IMR-90 (cell line): ENCODE measurements around the gene BTNL3. TPM values are rescaled to one million over a fixed set of nuclear protein-coding genes. Genes with fewer than 3 reads are reported as not detected.

Experiments used
- ATAC-seq: fragments of 200-7000 bp; cut with Tn5 transposase; 2 replicates; pipeline ENCODE4 v1.9.1; 2020; ENCODE audit warnings: low read depth, mild to moderate bottlenecking, moderate library complexity
- BruUV-seq: library from RNA; stranded (reverse); fragments of 400-500 nt; replicated peaks from 2 replicates; lab custom pipeline; 2021; lab: Mats Ljungman, UMichigan
- CTCF ChIA-PET: fragments of 300-600 bp; formaldehyde crosslinking; extraction: SDS; loops from one replicate; lab custom pipeline; 2021; ENCODE audit warnings: antibody characterized with exemption; lab: Yijun Ruan, JAX
- POLR2A ChIA-PET: fragments of 300-600 bp; sonication (Branson Sonifier 250); formaldehyde crosslinking; loops from one replicate; lab custom pipeline; 2022; ENCODE audit warnings: antibody characterized with exemption; ENCODE audit not compliant: unreplicated experiment; lab: Charles Lee
- DNase-seq: peaks from one replicate; pipeline ENCODE4 v3.0.0; 2013
- H2AFZ ChIP-seq: replicated peaks from 2 replicates; pipeline ENCODE3; 2013; ENCODE audit warnings: low read length, mild to moderate bottlenecking; ENCODE audit not compliant: poor library complexity
- H2AK5ac ChIP-seq: 2 replicates; pipeline ENCODE4 v1.6.1; 2013; ENCODE audit warnings: low read depth, low read length, inconsistent platforms
- H2AK9ac ChIP-seq: replicated peaks from 2 replicates; pipeline ENCODE3; 2013; ENCODE audit warnings: mild to moderate bottlenecking, low read depth, low read length, moderate library complexity; ENCODE audit not compliant: poor library complexity
- H2BK120ac ChIP-seq: 2 replicates; pipeline ENCODE4 v1.6.1; 2013; ENCODE audit warnings: low read depth, low read length, inconsistent platforms
- H2BK15ac ChIP-seq: 3 replicates; pipeline ENCODE4 v1.6.1; 2013; ENCODE audit warnings: low read depth, low read length, inconsistent platforms
- H2BK20ac ChIP-seq: 2 replicates; pipeline ENCODE4 v1.6.1; 2013; ENCODE audit warnings: low read depth, mild to moderate bottlenecking, inconsistent platforms, low read length, moderate library complexity
- H2BK5ac ChIP-seq: 2 replicates; pipeline ENCODE4 v1.6.1; 2013; ENCODE audit warnings: mild to moderate bottlenecking, low read depth, low read length, inconsistent platforms; ENCODE audit not compliant: poor library complexity, severe bottlenecking
- H3K14ac ChIP-seq: replicated peaks from 2 replicates; pipeline ENCODE4 v1.6.1; 2013; ENCODE audit warnings: low read depth, low read length, inconsistent platforms
- H3K18ac ChIP-seq: 2 replicates; pipeline ENCODE4 v1.6.1; 2013; ENCODE audit warnings: low read depth, low read length, control low read depth
- H3K23ac ChIP-seq: 2 replicates; pipeline ENCODE4 v1.6.1; 2013; ENCODE audit warnings: low read depth, low read length, inconsistent platforms
- H3K27ac ChIP-seq: 2 replicates; pipeline ENCODE4 v1.5.1; 2013; ENCODE audit warnings: mild to moderate bottlenecking, control low read depth, low read length; ENCODE audit not compliant: insufficient read depth
- H3K27me3 ChIP-seq: 2 replicates; pipeline ENCODE4 v1.6.1; 2013; ENCODE audit warnings: low read length; ENCODE audit not compliant: control insufficient read depth, insufficient read depth
- H3K36me3 ChIP-seq: 2 replicates; pipeline ENCODE4 v1.6.1; 2013; ENCODE audit warnings: low read length, mixed read lengths; ENCODE audit not compliant: control insufficient read depth, insufficient read depth
- H3K4ac ChIP-seq: 2 replicates; pipeline ENCODE4 v1.6.1; 2013; ENCODE audit warnings: low read depth, low read length, inconsistent platforms
- H3K4me1 ChIP-seq: 2 replicates; pipeline ENCODE4 v1.6.1; 2013; ENCODE audit warnings: low read length, mixed read lengths; ENCODE audit not compliant: control insufficient read depth, insufficient read depth
- H3K4me2 ChIP-seq: 2 replicates; pipeline ENCODE4 v1.6.1; 2013; ENCODE audit warnings: low read depth, mild to moderate bottlenecking, control low read depth, low read length, moderate library complexity
- H3K4me3 ChIP-seq: 2 replicates; pipeline ENCODE4 v1.5.1; 2013; ENCODE audit warnings: low read depth, mild to moderate bottlenecking, control low read depth, low read length, moderate library complexity; ENCODE audit not compliant: insufficient read depth
- H3K56ac ChIP-seq: 2 replicates; pipeline ENCODE4 v1.6.1; 2013; ENCODE audit warnings: low read length, inconsistent platforms; ENCODE audit not compliant: insufficient read depth; ENCODE audit errors: extremely low read depth
- H3K79me1 ChIP-seq, 2 experiments: 2 replicates each; pipeline ENCODE4 v1.6.1; 2013; ENCODE audit warnings: low read length in 2 of 2, inconsistent platforms in 1 of 2, low read depth in 1 of 2
- H3K9ac ChIP-seq: 2 replicates; pipeline ENCODE4 v1.6.1; 2013; ENCODE audit warnings: low read depth, low read length, control low read depth
- H3K9me1 ChIP-seq: 2 replicates; pipeline ENCODE4 v1.6.1; 2013; ENCODE audit warnings: low read length, inconsistent platforms; ENCODE audit not compliant: insufficient read depth
- H3K9me3 ChIP-seq: 2 replicates; pipeline ENCODE4 v1.6.1; 2013; ENCODE audit warnings: low read length; ENCODE audit not compliant: control insufficient read depth, insufficient read depth
- H4K20me1 ChIP-seq: 2 replicates; pipeline ENCODE4 v1.6.1; 2013; ENCODE audit warnings: low read length, inconsistent platforms; ENCODE audit not compliant: insufficient read depth
- H4K5ac ChIP-seq: 2 replicates; pipeline ENCODE4 v1.6.1; 2013; ENCODE audit warnings: mild to moderate bottlenecking, low read depth, low read length, control low read depth
- H4K8ac ChIP-seq, 2 experiments: 2 replicates each; pipeline ENCODE4 v1.6.1; 2013; ENCODE audit warnings: low read depth in 2 of 2, low read length in 2 of 2, control low read depth in 1 of 2, inconsistent platforms in 1 of 2
- H4K91ac ChIP-seq: 2 replicates; pipeline ENCODE4 v1.6.1; 2013; ENCODE audit warnings: low read depth, low read length, inconsistent platforms; ENCODE audit not compliant: insufficient read depth
- BHLHE40 ChIP-seq: fragments of 150-350 bp; IDR thresholded peaks from 2 replicates; pipeline ENCODE4 v1.6.1; 2016; ENCODE audit warnings: mild to moderate bottlenecking, low read depth, low read length
- CEBPB ChIP-seq: IDR thresholded peaks from 2 replicates; pipeline ENCODE4 v1.6.1; 2012; ENCODE audit warnings: low read depth, low read length, improper control_type of control experiment
- CHD1 ChIP-seq: IDR thresholded peaks from 2 replicates; pipeline ENCODE4 v1.6.1; 2012; ENCODE audit warnings: low read depth, low read length, improper control_type of control experiment
- CTCF ChIP-seq: conservative IDR thresholded peaks from 2 replicates; pipeline ENCODE4 v1.5.1; 2012; ENCODE audit warnings: mild to moderate bottlenecking, low read depth, low read length, improper control_type of control experiment
- FOS ChIP-seq: fragments of 150-350 bp; IDR thresholded peaks from 2 replicates; pipeline ENCODE4 v1.6.1; 2016; ENCODE audit warnings: low read depth, low read length
- MAFK ChIP-seq: IDR thresholded peaks from 2 replicates; pipeline ENCODE4 v1.6.1; 2012; ENCODE audit warnings: low read depth, low read length, improper control_type of control experiment
- MAZ ChIP-seq: IDR thresholded peaks from 2 replicates; pipeline ENCODE4 v1.6.1; 2012; ENCODE audit warnings: low read depth, mild to moderate bottlenecking, low read length, improper control_type of control experiment, moderate library complexity, borderline replicate concordance
- MXI1 ChIP-seq: IDR thresholded peaks from 2 replicates; pipeline ENCODE4 v1.6.1; 2012; ENCODE audit warnings: low read depth, mild to moderate bottlenecking, low read length, moderate library complexity, borderline replicate concordance
- NFE2L2 ChIP-seq: fragments of 150-350 bp; IDR thresholded peaks from 2 replicates; pipeline ENCODE4 v1.6.1; 2016; ENCODE audit warnings: low read depth, mild to moderate bottlenecking, low read length
- POLR2A ChIP-seq: IDR thresholded peaks from 2 replicates; pipeline ENCODE4 v1.6.1; 2012; ENCODE audit warnings: mild to moderate bottlenecking, low read depth, low read length
- RAD21 ChIP-seq: IDR thresholded peaks from 2 replicates; pipeline ENCODE4 v1.6.1; 2012; ENCODE audit warnings: low read length, improper control_type of control experiment
- RCOR1 ChIP-seq: IDR thresholded peaks from 2 replicates; pipeline ENCODE4 v1.6.1; 2012; ENCODE audit warnings: mild to moderate bottlenecking, low read length, improper control_type of control experiment; ENCODE audit not compliant: insufficient replicate concordance
- RFX5 ChIP-seq: IDR thresholded peaks from 2 replicates; pipeline ENCODE4 v1.8.0; 2012; ENCODE audit warnings: low read depth, mild to moderate bottlenecking, low read length, moderate library complexity
- SMC3 ChIP-seq: fragments of 150-350 bp; IDR thresholded peaks from 2 replicates; pipeline ENCODE4 v1.6.1; 2016; ENCODE audit warnings: low read depth, mild to moderate bottlenecking, antibody characterized with exemption, low read length, moderate library complexity
- USF2 ChIP-seq: fragments of 150-350 bp; IDR thresholded peaks from 2 replicates; pipeline ENCODE4 v1.6.1; 2017; ENCODE audit warnings: mild to moderate bottlenecking, antibody characterized with exemption, low read length, low read depth
- WGBS, 2 experiments: methylation state at CpG; one replicate each; pipeline versions ENCODE4 v1.1.5 to v1.1.7; 2013; ENCODE audit warnings: missing lambda C conversion rate in 2 of 2; ENCODE audit not compliant: insufficient read length in 1 of 2; ENCODE audit errors: extremely low coverage in 2 of 2; 5-methylcytosine and 5-hydroxymethylcytosine counted together
- dilution Hi-C: fragments of 300-500 bp; cut with HindIII; formaldehyde crosslinking; loops from one replicate; pipeline ENCODE4 v1.14.3; 2018; ENCODE audit warnings: low sequenced_read_pairs; ENCODE audit not compliant: unreplicated experiment
- in situ Hi-C: fragments of 300-500 bp; cut with MboI; formaldehyde crosslinking; loops from 3 replicates; pipeline ENCODE4 v1.14.3; 2019; ENCODE audit warnings: low sequenced_read_pairs, inconsistent platforms, mixed read lengths
- intact Hi-C: fragments of 100-400 bp; cut with micrococcal nuclease; formaldehyde crosslinking; loops from 2 replicates; pipeline ENCODE4 v1.10.0; 2022
- polyA plus RNA-seq, 3 experiments: library from polyadenylated mRNA; depleted of rRNA; stranded (reverse); fragments of >200 nt; gene quantifications; 2 replicates each; pipeline ENCODE4 v1.2.3, GENCODE V29; 2012; ENCODE audit warnings: low replicate concordance in 1 of 3
- total RNA-seq: library from RNA; depleted of rRNA; stranded (reverse); fragments of >200 nt; gene quantifications from 2 replicates; pipeline ENCODE4 v1.2.3, GENCODE V29; 2012
- TF ChIP-seq, protein P1 (sequence below): fragments of 150-350 bp; IDR thresholded peaks from 2 replicates; pipeline ENCODE4 v1.6.1; 2016; ENCODE audit warnings: low read depth, mild to moderate bottlenecking, low read length, moderate library complexity, borderline replicate concordance

Gene BTNL3
- total and polyA plus RNA-seq, 2 of the 4 experiments (the other 2 are of a cell fraction) = not detected

DNA sequence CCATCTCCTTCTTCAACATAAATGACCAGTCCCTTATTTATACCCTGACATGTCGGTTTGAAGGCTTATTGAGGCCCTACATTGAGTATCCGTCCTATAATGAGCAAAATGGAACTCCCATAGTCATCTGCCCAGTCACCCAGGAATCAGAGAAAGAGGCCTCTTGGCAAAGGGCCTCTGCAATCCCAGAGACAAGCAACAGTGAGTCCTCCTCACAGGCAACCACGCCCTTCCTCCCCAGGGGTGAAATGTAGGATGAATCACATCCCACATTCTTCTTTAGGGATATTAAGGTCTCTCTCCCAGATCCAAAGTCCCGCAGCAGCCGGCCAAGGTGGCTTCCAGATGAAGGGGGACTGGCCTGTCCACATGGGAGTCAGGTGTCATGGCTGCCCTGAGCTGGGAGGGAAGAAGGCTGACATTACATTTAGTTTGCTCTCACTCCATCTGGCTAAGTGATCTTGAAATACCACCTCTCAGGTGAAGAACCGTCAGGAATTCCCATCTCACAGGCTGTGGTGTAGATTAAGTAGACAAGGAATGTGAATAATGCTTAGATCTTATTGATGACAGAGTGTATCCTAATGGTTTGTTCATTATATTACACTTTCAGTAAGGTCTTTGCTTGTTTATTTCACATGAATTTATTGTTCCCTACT is 38.2 kb upstream of the BTNL3 start:
- Histone ChIP-seq H3K4me2 (no peak overlapping the region), H2BK20ac (no peak overlapping the region), H2BK5ac (no peak overlapping the region), H3K9ac (no peak overlapping the region), H3K56ac (no peak overlapping the region), H2AK9ac (no peak overlapping the region), H3K27me3 (no peaks in the 10 kb centered on the region), H2BK120ac (no peak overlapping the region), H3K18ac (no peak overlapping the region), H4K8ac (no peak overlapping the region), H3K79me1 (no peaks in the 10 kb centered on the region), H3K4ac (no peak overlapping the region), H3K9me1 (no peaks in the 10 kb centered on the region), H4K20me1 (no peaks in the 10 kb centered on the region), H3K4me3 (no peak overlapping the region), H2AFZ (no peak overlapping the region), H3K27ac (no peak overlapping the region), H3K4me1 (no peaks in the 10 kb centered on the region), H2BK15ac (no peak overlapping the region), H3K9me3 (peaks cover 3% of the 10 kb centered on the region; the same call in 1 of the 2 replicates), H2AK5ac (no peak overlapping the region), H3K23ac (no peak overlapping the region), H3K14ac (no peak overlapping the region), H4K5ac (no peak overlapping the region), H3K36me3 (no peaks in the 10 kb centered on the region), H4K91ac (no peak overlapping the region)
- WGBS, 2 experiments = no CpG with 5 or more reads among the region's 6 CpGs
- no TSS peak for BruUV-seq
- intact Hi-C loops = no loop called here
- TF ChIP-seq USF2 (no peak), RAD21 (no peak), CEBPB (no peak), FOS (no peak), MXI1 (no peak), MAZ (no peak), SMC3 (no peak), CTCF (no peak), CHD1 (no peak), RCOR1 (no peak), POLR2A (no peak), RFX5 (no peak), MAFK (no peak), BHLHE40 (no peak), NFE2L2 (no peak)
- TF ChIP-seq, protein P1, sequence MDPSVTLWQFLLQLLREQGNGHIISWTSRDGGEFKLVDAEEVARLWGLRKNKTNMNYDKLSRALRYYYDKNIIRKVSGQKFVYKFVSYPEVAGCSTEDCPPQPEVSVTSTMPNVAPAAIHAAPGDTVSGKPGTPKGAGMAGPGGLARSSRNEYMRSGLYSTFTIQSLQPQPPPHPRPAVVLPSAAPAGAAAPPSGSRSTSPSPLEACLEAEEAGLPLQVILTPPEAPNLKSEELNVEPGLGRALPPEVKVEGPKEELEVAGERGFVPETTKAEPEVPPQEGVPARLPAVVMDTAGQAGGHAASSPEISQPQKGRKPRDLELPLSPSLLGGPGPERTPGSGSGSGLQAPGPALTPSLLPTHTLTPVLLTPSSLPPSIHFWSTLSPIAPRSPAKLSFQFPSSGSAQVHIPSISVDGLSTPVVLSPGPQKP = no peak
- ChIA-PET POLR2A (no interaction called here), CTCF (no interaction called here)
- no peak for DNase-seq
- ATAC-seq = no peak
- dilution Hi-C loops = no loop called here
- in situ Hi-C loops = no loop called here
